Trophoblast cell (in vitro differentiated cells and primary cell): Measurements from ENCODE around the gene IQCN.

ENCODE experiments used
- DNase-seq, 2 donors: peaks; one replicate each; pipeline ENCODE4 v3.0.0-alpha.2; 2016
- H2AFZ ChIP-seq: 2 replicates; pipeline ENCODE4 v1.6.1; 2013; ENCODE audit warnings: low read length, moderate library complexity, mild to moderate bottlenecking; ENCODE audit not compliant: insufficient read depth, poor library complexity
- H2AK5ac ChIP-seq: 2 replicates; pipeline ENCODE4 v1.6.1; 2013; ENCODE audit warnings: mild to moderate bottlenecking, low read length
- H2BK120ac ChIP-seq: 2 replicates; pipeline ENCODE4 v1.6.1; 2013; ENCODE audit warnings: low read length, mild to moderate bottlenecking, moderate library complexity; ENCODE audit not compliant: insufficient read depth, poor library complexity
- H2BK12ac ChIP-seq: 2 replicates; pipeline ENCODE4 v1.6.1; 2013; ENCODE audit warnings: mild to moderate bottlenecking, low read length, moderate library complexity
- H2BK5ac ChIP-seq: 2 replicates; pipeline ENCODE4 v1.6.1; 2013; ENCODE audit warnings: low read length, low read depth, moderate library complexity, mild to moderate bottlenecking; ENCODE audit not compliant: poor library complexity
- H3K14ac ChIP-seq: 2 replicates; pipeline ENCODE4 v1.6.1; 2013; ENCODE audit warnings: mild to moderate bottlenecking, low read length
- H3K18ac ChIP-seq: 2 replicates; pipeline ENCODE4 v1.6.1; 2013; ENCODE audit warnings: mild to moderate bottlenecking, low read length
- H3K23ac ChIP-seq: 2 replicates; pipeline ENCODE4 v1.6.1; 2013; ENCODE audit warnings: low read length
- H3K27ac ChIP-seq: 2 replicates; pipeline ENCODE4 v1.5.1; 2013; ENCODE audit warnings: low read depth, mild to moderate bottlenecking, inconsistent platforms, low read length, moderate library complexity
- H3K27me3 ChIP-seq: 2 replicates; pipeline ENCODE4 v1.6.1; 2013; ENCODE audit warnings: inconsistent platforms, mild to moderate bottlenecking, low read length, moderate library complexity; ENCODE audit not compliant: insufficient read depth
- H3K36me3 ChIP-seq, 2 experiments: 1 replicate in 1 of 2; 2 replicates in 1 of 2; pipeline ENCODE4 v1.6.1; 2013; ENCODE audit warnings: low read length in 2 of 2, mild to moderate bottlenecking in 2 of 2, moderate library complexity in 1 of 2; ENCODE audit not compliant: insufficient read depth in 2 of 2, control insufficient read depth in 1 of 2
- H3K4ac ChIP-seq: 2 replicates; pipeline ENCODE4 v1.6.1; 2013; ENCODE audit warnings: low read depth, mild to moderate bottlenecking, low read length, moderate library complexity
- H3K4me1 ChIP-seq, 2 experiments: 1 replicate in 1 of 2; 2 replicates in 1 of 2; pipeline ENCODE4 v1.6.1; 2013; ENCODE audit warnings: low read length in 2 of 2, mild to moderate bottlenecking in 2 of 2, moderate library complexity in 1 of 2; ENCODE audit not compliant: insufficient read depth in 2 of 2, control insufficient read depth in 1 of 2
- H3K4me2 ChIP-seq: 2 replicates; pipeline ENCODE4 v1.6.1; 2013; ENCODE audit warnings: inconsistent platforms, mild to moderate bottlenecking, low read length, moderate library complexity
- H3K4me3 ChIP-seq: 2 replicates; pipeline ENCODE4 v1.5.1; 2013; ENCODE audit warnings: mild to moderate bottlenecking, low read depth, low read length, inconsistent platforms
- H3K79me1 ChIP-seq: one replicate; pipeline ENCODE4 v1.6.1; 2013; ENCODE audit warnings: low read length
- H3K79me2 ChIP-seq: 2 replicates; pipeline ENCODE4 v1.6.1; 2013; ENCODE audit warnings: low read length, mild to moderate bottlenecking; ENCODE audit not compliant: control insufficient read depth, insufficient read depth, poor library complexity
- H3K9ac ChIP-seq: 2 replicates; pipeline ENCODE4 v1.6.1; 2013; ENCODE audit warnings: mild to moderate bottlenecking, low read length
- H3K9me3 ChIP-seq: 2 replicates; pipeline ENCODE4 v1.6.1; 2013; ENCODE audit warnings: low read depth, mild to moderate bottlenecking, control low read depth, inconsistent platforms, low read length; ENCODE audit not compliant: insufficient read depth
- H4K12ac ChIP-seq: 2 replicates; pipeline ENCODE4 v1.6.1; 2013; ENCODE audit warnings: low read depth, mild to moderate bottlenecking, low read length, moderate library complexity
- H4K8ac ChIP-seq: 2 replicates; pipeline ENCODE4 v1.6.1; 2013; ENCODE audit warnings: low read depth, mild to moderate bottlenecking, low read length, moderate library complexity
- H4K91ac ChIP-seq: one replicate; pipeline ENCODE4 v1.6.1; 2013; ENCODE audit warnings: low read depth, mild to moderate bottlenecking, low read length, moderate library complexity
- WGBS: extraction: QIAGEN DNeasy Blood & Tissue Kit; methylation state at CpG from one replicate; pipeline ENCODE4 v1.1.7; 2013; ENCODE audit warnings: missing lambda C conversion rate; ENCODE audit not compliant: insufficient read length, insufficient coverage; ENCODE audit errors: extremely low coverage; 5-methylcytosine and 5-hydroxymethylcytosine counted together

IQCN gene

DNA sequence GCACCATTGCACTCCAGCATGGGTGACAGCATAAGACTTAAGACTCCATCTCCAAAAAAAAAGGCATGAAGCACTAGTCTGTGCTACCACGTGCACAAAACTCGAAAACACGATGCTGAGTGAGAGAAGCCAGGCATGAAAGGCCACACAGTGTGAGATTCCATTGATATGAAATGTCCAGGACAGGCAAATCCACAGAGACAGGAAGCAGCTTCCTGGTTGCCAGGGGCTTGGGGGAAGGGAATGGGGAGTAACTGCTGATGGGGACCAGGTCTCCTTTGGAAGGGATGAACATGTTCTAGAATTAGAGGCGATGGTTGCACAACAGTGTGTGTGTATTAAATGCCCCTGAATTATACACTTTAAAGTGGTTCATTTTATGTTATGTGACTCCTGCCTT lies 23.1 kb upstream of the IQCN start:
- H3K79me2 ChIP-seq = peaks cover 6% of the 10 kb centered on the region
- H2AFZ ChIP-seq = no peak overlapping the region
- no peak overlapping the region for H2BK12ac ChIP-seq
- no peak for DNase-seq
- H3K4me1 ChIP-seq = peaks cover 18 to 24% of the 10 kb centered on the region in 2 experiments
- peaks cover 25% of the 10 kb centered on the region for H3K79me1 ChIP-seq
- no peaks in the 10 kb centered on the region for H3K27me3 ChIP-seq
- no peak overlapping the region for H3K4me2 ChIP-seq
- no peak overlapping the region for H2BK120ac ChIP-seq
- no peak overlapping the region for H3K18ac ChIP-seq
- H4K91ac ChIP-seq = no peak overlapping the region
- no peak overlapping the region for H3K9ac ChIP-seq
- H3K27ac ChIP-seq = no peak overlapping the region
- no peak overlapping the region for H3K4ac ChIP-seq
- H3K36me3 ChIP-seq = no peaks in the 10 kb centered on the region
- H4K8ac ChIP-seq = no peak overlapping the region
- no peak overlapping the region for H3K14ac ChIP-seq
- H2BK5ac ChIP-seq = no peak overlapping the region
- no peak overlapping the region for H3K4me3 ChIP-seq
- H3K23ac ChIP-seq = no peak overlapping the region
- no peak overlapping the region for H2AK5ac ChIP-seq
- WGBS = no CpG with 5 or more reads among the region's 4 CpGs
- no peak overlapping the region for H4K12ac ChIP-seq
- peaks cover 7% of the 10 kb centered on the region for H3K9me3 ChIP-seq

DNA sequence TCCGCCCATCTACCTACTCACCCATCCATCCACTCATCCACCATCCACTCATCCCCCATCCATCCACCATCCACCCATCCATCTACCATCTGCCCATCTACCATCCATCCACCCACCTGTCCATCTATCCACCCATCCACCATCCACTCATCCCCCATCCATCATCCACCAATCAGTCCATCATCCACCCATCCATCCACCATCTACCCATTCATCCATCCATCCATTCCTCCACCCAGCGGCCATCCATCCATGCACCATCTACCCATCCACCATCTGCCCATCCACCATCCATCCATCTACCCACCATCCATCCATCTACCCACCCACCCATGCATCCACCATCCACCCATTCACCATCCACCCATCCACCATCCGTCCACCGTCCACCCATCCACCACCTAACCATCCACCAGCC lies 20.8 kb upstream of the IQCN start:
- Histone ChIP-seq H3K27me3 (no peaks in the 10 kb centered on the region), H3K79me2 (peaks cover 16% of the 10 kb centered on the region), H2BK120ac (no peak overlapping the region), H3K79me1 (peaks cover 35% of the 10 kb centered on the region), H3K4me1 (peaks cover 20 to 23% of the 10 kb centered on the region in 2 experiments), H3K4ac (no peak overlapping the region), H3K4me2 (no peak overlapping the region), H4K12ac (no peak overlapping the region), H3K4me3 (no peak overlapping the region), H2AFZ (no peak overlapping the region), H3K27ac (no peak overlapping the region), H3K9ac (no peak overlapping the region), H2BK5ac (no peak overlapping the region), H2AK5ac (no peak overlapping the region), H3K36me3 (no peaks in the 10 kb centered on the region), H4K91ac (no peak overlapping the region), H2BK12ac (no peak overlapping the region), H4K8ac (no peak overlapping the region), H3K18ac (no peak overlapping the region), H3K14ac (no peak overlapping the region), H3K23ac (no peak overlapping the region), H3K9me3 (peaks cover 7% of the 10 kb centered on the region)
- DNase-seq = no peak
- 100% methylated on average over 2 of the region's 4 CpGs for WGBS

DNA sequence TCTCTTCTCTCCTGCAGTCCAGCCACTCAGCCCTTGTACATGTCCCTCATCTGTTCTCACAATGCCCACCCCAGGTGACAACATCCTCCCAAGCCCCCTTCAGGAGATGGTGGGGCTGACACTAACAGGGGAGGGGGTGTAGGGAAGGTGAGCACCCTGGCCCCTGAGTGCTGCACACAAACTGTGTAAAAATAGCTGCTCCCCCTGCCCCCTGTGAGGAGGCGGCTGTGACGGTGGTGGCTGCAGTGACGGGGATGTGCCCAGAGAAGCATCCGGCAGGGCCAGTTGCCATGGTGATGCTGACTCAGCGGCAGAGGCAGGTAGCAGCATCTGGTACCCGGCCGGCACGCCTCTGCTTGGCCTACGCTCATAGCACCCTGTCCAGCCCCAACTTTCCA lies 20.2 kb upstream of the IQCN start:
- Histone ChIP-seq H2AFZ (no peak overlapping the region), H2BK12ac (peak overlapping the region; percentile 89), H3K27me3 (no peaks in the 10 kb centered on the region), H3K9me3 (peaks cover 7% of the 10 kb centered on the region), H3K36me3 (no peaks in the 10 kb centered on the region), H2BK120ac (peak overlapping the region; percentile 79), H4K12ac (peak overlapping the region; percentile 9), H3K14ac (peak overlapping the region; percentile 63), H3K79me1 (peaks cover 38% of the 10 kb centered on the region), H3K23ac (no peak overlapping the region), H4K91ac (peak overlapping the region; percentile 91), H3K18ac (peak overlapping the region; percentile 66), H3K79me2 (peaks cover 16% of the 10 kb centered on the region), H2BK5ac (peak overlapping the region; percentile 56), H3K4me2 (no peak overlapping the region), H2AK5ac (peak overlapping the region; percentile 88), H4K8ac (peak overlapping the region; percentile 40), H3K27ac (peak overlapping the region; percentile 99), H3K4me3 (no peak overlapping the region), H3K4ac (peak overlapping the region; percentile 57), H3K4me1 (peaks cover 22 to 26% of the 10 kb centered on the region in 2 experiments), H3K9ac (no peak overlapping the region)
- DNase-seq = peak; percentile 59 to 80
- no CpG with 5 or more reads among the region's 9 CpGs for WGBS

DNA sequence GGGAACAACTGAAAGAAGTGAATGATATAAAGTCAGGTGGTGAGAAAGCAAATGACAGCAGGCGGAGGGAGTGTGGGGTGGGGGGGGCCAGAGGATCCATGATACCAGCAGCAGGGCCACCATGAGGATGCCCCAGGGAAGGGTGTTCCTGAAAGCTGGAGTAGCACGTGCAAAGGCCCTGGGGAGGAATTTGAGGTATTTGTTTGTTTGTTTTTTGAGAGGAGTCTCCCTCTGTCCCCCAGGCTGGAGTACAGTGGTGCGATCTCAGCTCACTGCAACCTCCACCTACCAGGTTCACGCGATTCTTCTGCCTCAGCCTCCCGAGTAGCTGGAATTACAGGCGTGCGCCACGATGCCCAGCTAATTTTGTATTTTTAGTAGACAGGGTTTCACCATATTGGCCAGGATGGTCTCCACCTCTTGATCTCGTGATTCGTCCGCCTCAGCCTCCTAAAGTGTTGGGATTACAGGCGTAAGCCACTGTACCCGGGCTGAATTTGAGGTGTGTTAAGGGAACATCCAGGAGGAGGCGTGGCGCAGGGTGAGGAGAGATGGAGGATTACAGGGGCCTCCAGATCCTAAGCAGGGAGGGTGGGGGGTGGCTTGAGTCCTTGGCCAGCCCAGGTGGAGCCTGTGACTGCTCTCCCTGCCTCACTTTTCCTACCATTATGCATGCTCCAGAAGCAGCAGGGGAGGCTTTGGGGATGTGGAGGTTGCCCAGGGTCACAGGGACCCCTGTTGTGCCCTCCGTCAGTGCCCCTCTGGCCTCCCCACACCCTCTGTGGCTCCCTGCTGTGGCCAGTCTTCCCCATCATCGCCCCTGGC lies 19.6 kb upstream of the IQCN start:
- Histone ChIP-seq H3K14ac (peak overlapping the region; percentile 85), H4K8ac (peak overlapping the region; percentile 84), H2BK12ac (peak overlapping the region; percentile 90), H3K79me1 (peaks cover 36% of the 10 kb centered on the region), H2AK5ac (peak overlapping the region; percentile 88), H3K4me2 (peak overlapping the region; percentile 86), H3K4ac (peak overlapping the region; percentile 57), H3K27me3 (no peaks in the 10 kb centered on the region), H3K36me3 (no peaks in the 10 kb centered on the region), H3K4me1 (peaks cover 22 to 26% of the 10 kb centered on the region in 2 experiments), H2AFZ (peak overlapping the region; percentile 79), H3K27ac (peak overlapping the region; percentile 99), H3K9me3 (peaks cover 7% of the 10 kb centered on the region), H3K4me3 (no peak overlapping the region), H3K18ac (peak overlapping the region; percentile 71), H2BK5ac (peak overlapping the region; percentile 95), H3K9ac (no peak overlapping the region), H4K12ac (peak overlapping the region; percentile 27), H3K23ac (no peak overlapping the region), H4K91ac (peak overlapping the region; percentile 91), H2BK120ac (peak overlapping the region; percentile 92), H3K79me2 (peaks cover 16% of the 10 kb centered on the region)
- no CpG with 5 or more reads among the region's 18 CpGs for WGBS
- peak in 1 of 2 donors; percentile 94 for DNase-seq
